Transverse colon (tissue), 4 donors: ENCODE measurements around the gene KIFC1. TPM values are rescaled to one million over a fixed set of nuclear protein-coding genes. Genes with fewer than 3 reads are reported as not detected.
A peak's percentile ranks its signal among the peaks of the same experiment; 100 is the strongest.

ENCODE experiments used
- DNase-seq: peaks from one replicate; pipeline ENCODE4 v3.0.0-alpha.2; 2019
- H3K27ac ChIP-seq, 4 donors: fragments of 200-600 bp; sonication (generic); 2 replicates each; pipeline ENCODE4 v1.5.1; 2016 to 2018; ENCODE audit warnings: inconsistent platforms in 4 of 4
- H3K27me3 ChIP-seq: fragments of 200-600 bp; sonication (generic); 2 replicates; pipeline ENCODE4 v1.5.1; 2017; ENCODE audit warnings: inconsistent platforms
- H3K36me3 ChIP-seq, 4 donors: fragments of 200-600 bp; sonication (generic); 2 replicates each; pipeline ENCODE4 v1.5.1; 2017 to 2019; ENCODE audit warnings: inconsistent platforms in 4 of 4
- H3K4me1 ChIP-seq, 4 donors: fragments of 200-600 bp; sonication (generic); 2 replicates each; pipeline ENCODE4 v1.5.1; 2017 to 2020; ENCODE audit warnings: inconsistent platforms in 4 of 4
- H3K4me3 ChIP-seq, 4 donors: fragments of 200-600 bp; sonication (generic); 1 replicate in 1 of 4; 2 replicates in 3 of 4; pipeline versions ENCODE4 v1.5.1 to v1.6.1; 2017 to 2019; ENCODE audit warnings: inconsistent platforms in 4 of 4
- H3K9me3 ChIP-seq, 2 donors: fragments of 200-600 bp; sonication (generic); 2 replicates each; pipeline ENCODE4 v1.5.1; 2017 to 2019; ENCODE audit warnings: inconsistent platforms in 2 of 2
- CTCF ChIP-seq, 5 experiments: fragments of 200-600 bp in 3 of 5; fragments of 450-650 bp in 2 of 5; sonication (generic) in 3 of 5; IDR thresholded peaks; 1 replicate in 2 of 5; 2 replicates in 3 of 5; pipeline ENCODE4 v1.5.1; 2016 to 2017; ENCODE audit warnings: antibody characterized with exemption in 5 of 5, inconsistent platforms in 3 of 5, mild to moderate bottlenecking in 2 of 5, moderate library complexity in 1 of 5
- EP300 ChIP-seq: sonication (generic); formaldehyde crosslinking; IDR thresholded peaks from one replicate; pipeline ENCODE4 v1.6.1; 2017; ENCODE audit warnings: antibody characterized with exemption, low read depth
- POLR2A ChIP-seq: fragments of 450-650 bp; IDR thresholded peaks from one replicate; pipeline ENCODE4 v1.6.1; 2016; ENCODE audit warnings: antibody characterized with exemption, mild to moderate bottlenecking, moderate library complexity
- POLR2AphosphoS5 ChIP-seq, 3 donors: sonication (generic); formaldehyde crosslinking; IDR thresholded peaks; one replicate each; pipeline ENCODE4 v1.6.1; 2016; ENCODE audit warnings: antibody characterized with exemption in 3 of 3
- WGBS, 2 donors: methylation state at CpG; one replicate each; pipeline ENCODE4 v1.1.5; 2018; ENCODE audit warnings: low coverage in 1 of 2; 5-methylcytosine and 5-hydroxymethylcytosine counted together
- in situ Hi-C, 4 donors: fragments of 200-750 bp; cut with MboI; loops; one replicate each; pipeline versions ENCODE4 v1.15.0 to v1.15.1; 2017; ENCODE audit warnings: low sequenced_read_pairs in 3 of 4, low pct_ligation_motif_present in 1 of 4, low pct_unique_long_range_greater_than_20kb in 1 of 4
- intact Hi-C: fragments of 100-400 bp; cut with DNase I; formaldehyde crosslinking; loops from one replicate; pipeline ENCODE4 v1.15.1; 2023; ENCODE audit warnings: low total_unique reads
- total RNA-seq, 4 donors: library from RNA; depleted of rRNA; stranded (reverse); fragments of >200 nt; gene quantifications; one replicate each; pipeline ENCODE4 v1.1.0, GENCODE V29; 2016

The KIFC1 gene
- total RNA-seq, 4 donors from 2014 or later, result 2.6 to 51.5 (median 5.8) TPM

GRCh38 chr6:33417903-33418689, 26.5 kb downstream of the KIFC1 start, which contains the start of gene CUTA:
TSS of gene CUTA (minus strand) at chr6:33418107. CDS start at chr6:33418000, 107 bp downstream.
- Histone ChIP-seq H3K27me3 (no peaks in the 10 kb centered on the region), H3K4me3 (peak within 1 kb of the TSS; percentile 60 to 75 (median 72)), H3K36me3 (peaks cover 0 to 24% (median 7%) of the 10 kb centered on the region in 4 donors), H3K9me3 (no peaks in the 10 kb centered on the region), H3K4me1 (peaks cover 19 to 50% (median 34%) of the 10 kb centered on the region in 4 donors), H3K27ac (peak within 1 kb of the TSS; percentile 91 to 96 (median 94))
- WGBS, 2 donors, result 0 to 1% methylated on average over 1 to 35 of the region's 51 CpGs
- in situ Hi-C loops, result loop anchor here in 1 of 4 donors (25.0 kb wide), 1 partner anchor 456 kb away; the partner anchor contains the start of genes BRD2 and HLA-DMA
- TF ChIP-seq EP300, result no peak
- peak; percentile 75 for TF ChIP-seq POLR2A
- peak in 2 of 5 experiments; percentile 20 to 42 for TF ChIP-seq CTCF (IDR thresholded peaks at IDR 0.05)
- peak; percentile 84 to 90 (median 87) for TF ChIP-seq POLR2AphosphoS5 (IDR thresholded peaks at IDR 0.05)
- DNase-seq, result peak; percentile 99
- intact Hi-C loops, result loop anchor here (5.0 to 10.0 kb wide), 2 partner anchors 103 to 1629 kb away; partner anchors contain the start of genes TAPBP and ZBTB22

GRCh38 chr6:33418690-33419291, 27.2 kb downstream of the KIFC1 start:
- peak overlapping the region; percentile 4 to 71 (median 48) for H3K4me3 ChIP-seq
- TF ChIP-seq CTCF (IDR thresholded peaks at IDR 0.05), result no peak
- TF ChIP-seq EP300, result no peak
- no peak for TF ChIP-seq POLR2A
- no peak for TF ChIP-seq POLR2AphosphoS5 (IDR thresholded peaks at IDR 0.05)
- no peaks in the 10 kb centered on the region for H3K27me3 ChIP-seq
- H3K4me1 ChIP-seq, result peaks cover 19 to 47% (median 34%) of the 10 kb centered on the region in 4 donors
- in situ Hi-C loops, result loop anchor here in 1 of 4 donors (25.0 kb wide), 1 partner anchor 456 kb away; the partner anchor contains the start of genes BRD2 and HLA-DMA
- H3K9me3 ChIP-seq, result no peaks in the 10 kb centered on the region
- WGBS, 2 donors, result 28 to 41% methylated on average over 5 to 8 of the region's 8 CpGs
- peak overlapping the region; percentile 91 to 96 (median 94) for H3K27ac ChIP-seq
- no peak for DNase-seq
- peaks cover 0 to 21% (median 4%) of the 10 kb centered on the region in 4 donors for H3K36me3 ChIP-seq
- intact Hi-C loops, result loop anchor here (5.0 to 10.0 kb wide), 2 partner anchors 104 to 1629 kb away; partner anchors contain the start of genes TAPBP and ZBTB22

- H3K9me3 ChIP-seq, result no peaks in the 10 kb centered on the region
- H3K4me1 ChIP-seq, result peaks cover 24 to 57% (median 39%) of the 10 kb centered on the region in 4 donors
- no peaks in the 10 kb centered on the region for H3K27me3 ChIP-seq
- DNase-seq, result peak; percentile 58
- no peak for TF ChIP-seq CTCF (IDR thresholded peaks at IDR 0.05)
- no peak for TF ChIP-seq POLR2A
- TF ChIP-seq EP300, result no peak
- no peak for TF ChIP-seq POLR2AphosphoS5 (IDR thresholded peaks at IDR 0.05)
- 10 to 13% methylated on average over 7 to 20 of the region's 22 CpGs for WGBS, 2 donors
- intact Hi-C loops (loop anchor here (5.0 to 10.0 kb wide), 2 partner anchors 105 to 1627 kb away; partner anchors contain the start of genes TAPBP and ZBTB22), in situ Hi-C loops (loop anchor here in 1 of 4 donors (25.0 kb wide), 1 partner anchor 458 kb away; the partner anchor contains the start of genes BRD2 and HLA-DMA)
- H3K36me3 ChIP-seq, result peaks cover 0 to 11% (median 0%) of the 10 kb centered on the region in 4 donors
- peak within 1 kb of the TSS; percentile 91 to 96 (median 94) for H3K27ac ChIP-seq
- H3K4me3 ChIP-seq, result peak within 1 kb of the TSS in 3 of 4 donors; percentile 5 to 46 (median 13)
Observed at GRCh38 chr6:33419580-33420490, 28.2 kb downstream of the KIFC1 start, which contains the start of gene SYNGAP1. TSS of gene SYNGAP1 (plus strand) at chr6:33420065. CDS start at chr6:33420265, 200 bp downstream.
